HepG2 (cell line): Measurements from ENCODE around the gene COG5. TPM values are rescaled to one million over a fixed set of nuclear protein-coding genes. Genes with fewer than 3 reads are reported as not detected.

Source experiments
- ATAC-seq: fragments of 200-7000 bp; cut with Tn5 transposase; 3 replicates; pipeline ENCODE4 v1.9.1; 2020; ENCODE audit warnings: mild to moderate bottlenecking, moderate library complexity
- BruUV-seq: library from RNA; stranded (reverse); fragments of 400-500 nt; replicated peaks from 2 replicates; lab custom pipeline; 2021; lab: Mats Ljungman, UMichigan
- CTCF ChIA-PET: fragments of 300-600 bp; formaldehyde crosslinking; extraction: SDS; loops from one replicate; lab custom pipeline; 2021; ENCODE audit warnings: low total read pairs, inconsistent platforms, low intra/inter-chr PET ratio; lab: Yijun Ruan, JAX
- POLR2A ChIA-PET: fragments of 350-600 bp; sonication (Branson Sonifier 250); formaldehyde crosslinking; loops from one replicate; lab custom pipeline; 2020; ENCODE audit warnings: antibody characterized with exemption, inconsistent platforms; lab: Yijun Ruan, JAX
- DNase-seq: peaks from one replicate; pipeline ENCODE4 v3.0.0-alpha.2; 2015; ENCODE audit warnings: low spot score
- FAIRE-seq: peaks from 3 replicates; lab custom pipeline; 2011; peaks lifted over from hg19 to GRCh38; lab: Jason Lieb, UNC
- H2AFZ ChIP-seq: one replicate; pipeline ENCODE4 v1.6.1; 2011; ENCODE audit warnings: low read length, inconsistent platforms
- H3K27ac ChIP-seq: fragments of 300-600 bp; 3 replicates; pipeline ENCODE4 v1.8.0; 2011; ENCODE audit warnings: mixed run types, mild to moderate bottlenecking, mixed read lengths, low read length, inconsistent platforms; ENCODE audit not compliant: insufficient read depth; ENCODE audit errors: extremely low read length
- H3K27me3 ChIP-seq, 2 experiments: fragments of 200-600 bp in 1 of 2; 2 replicates in 1 of 2; 3 replicates in 1 of 2; pipeline versions ENCODE4 v1.6.0 to v1.8.0; 2011; ENCODE audit warnings: low read length in 2 of 2, mild to moderate bottlenecking in 2 of 2, moderate library complexity in 2 of 2, inconsistent platforms in 1 of 2; ENCODE audit not compliant: insufficient read depth in 2 of 2, control insufficient read depth in 1 of 2
- H3K36me3 ChIP-seq, 2 experiments: fragments of 200-600 bp in 1 of 2; replicated peaks in 1 of 2; 2 replicates in 1 of 2; 3 replicates in 1 of 2; pipeline versions ENCODE4 v1.5.1 to v1.8.0; 2011; ENCODE audit warnings: low read length in 2 of 2, inconsistent platforms in 1 of 2; ENCODE audit not compliant: insufficient read depth in 2 of 2, control insufficient read depth in 1 of 2
- H3K4me1 ChIP-seq: 2 replicates; pipeline ENCODE4 v1.5.1; 2012; ENCODE audit warnings: low read length, inconsistent platforms; ENCODE audit not compliant: insufficient read depth
- H3K4me2 ChIP-seq: 2 replicates; pipeline ENCODE4 v1.6.0; 2011; ENCODE audit warnings: low read depth, low read length, inconsistent platforms
- H3K4me3 ChIP-seq, 3 experiments: fragments of 200-600 bp in 1 of 3; sonication (generic), shearing (Covaris generic) in 1 of 3; replicated peaks in 1 of 3; 2 replicates each; pipeline ENCODE4 v1.5.1; 2011 to 2016; ENCODE audit warnings: low read length in 3 of 3, inconsistent platforms in 2 of 3, low read depth in 2 of 3, mild to moderate bottlenecking in 2 of 3, control low read depth in 1 of 3, mixed read lengths in 1 of 3; ENCODE audit not compliant: insufficient read depth in 1 of 3
- H3K79me2 ChIP-seq: one replicate; pipeline ENCODE4 v1.6.1; 2011; ENCODE audit warnings: low read length, inconsistent platforms; ENCODE audit not compliant: insufficient read depth
- H3K9ac ChIP-seq: 2 replicates; pipeline ENCODE4 v1.6.0; 2011; ENCODE audit warnings: mild to moderate bottlenecking, low read depth, low read length, inconsistent platforms; ENCODE audit not compliant: insufficient read depth
- H3K9me3 ChIP-seq: 2 replicates; pipeline ENCODE4 v1.5.1; 2012; ENCODE audit warnings: mild to moderate bottlenecking, low read length
- H4K20me1 ChIP-seq: 2 replicates; pipeline ENCODE4 v1.6.0; 2011; ENCODE audit warnings: inconsistent platforms, mild to moderate bottlenecking, low read length, moderate library complexity; ENCODE audit not compliant: insufficient read depth
- HNRNPK ChIP-seq: fragments of 200-400 bp; formaldehyde crosslinking; IDR thresholded peaks from 2 replicates; pipeline ENCODE4 v1.6.1; 2018; ENCODE audit warnings: low read length, low read depth, moderate library complexity, mild to moderate bottlenecking; ENCODE audit not compliant: poor library complexity, severe bottlenecking
- KMT2A ChIP-seq: sonication (generic); formaldehyde crosslinking; IDR thresholded peaks from 2 replicates; pipeline ENCODE4 v1.4.0; 2020; ENCODE audit warnings: missing genetic modification reagents
- MATR3 ChIP-seq: sonication (generic); formaldehyde crosslinking; IDR thresholded peaks from 2 replicates; pipeline ENCODE4 v1.4.0; 2020; ENCODE audit warnings: missing genetic modification reagents
- MIER2 ChIP-seq: IDR thresholded peaks from 2 replicates; pipeline ENCODE4 v1.6.1; 2016; ENCODE audit warnings: missing biosample characterization, missing genetic modification reagents
- MYNN ChIP-seq: sonication (generic); formaldehyde crosslinking; IDR thresholded peaks from 2 replicates; pipeline ENCODE4 v1.4.0; 2020; ENCODE audit warnings: mild to moderate bottlenecking, low read depth, missing genetic modification reagents
- NCOA2 ChIP-seq: sonication (generic); formaldehyde crosslinking; IDR thresholded peaks from 2 replicates; pipeline ENCODE4 v1.8.0; 2022; ENCODE audit warnings: inconsistent platforms
- ZFP36L2 ChIP-seq: sonication (generic); formaldehyde crosslinking; IDR thresholded peaks from 2 replicates; pipeline ENCODE4 v1.4.0; 2020; ENCODE audit warnings: missing genetic modification reagents
- ZIK1 ChIP-seq: sonication (generic); formaldehyde crosslinking; IDR thresholded peaks from 2 replicates; pipeline ENCODE4 v1.5.0; 2020; ENCODE audit warnings: mild to moderate bottlenecking, low read depth, missing genetic modification reagents, borderline replicate concordance
- ZNF816 ChIP-seq: sonication (generic); formaldehyde crosslinking; IDR thresholded peaks from 2 replicates; pipeline ENCODE4 v1.8.0; 2022; ENCODE audit warnings: missing genetic modification reagents, mild to moderate bottlenecking, borderline replicate concordance
- WGBS: methylation state at CpG from one replicate; pipeline ENCODE4 v1.1.6; 2017; ENCODE audit warnings: low lambda C conversion rate; 5-methylcytosine and 5-hydroxymethylcytosine counted together
- in situ Hi-C: cut with HindIII; loops from 2 replicates; pipeline ENCODE4 v1.10.0; 2017; ENCODE audit warnings: low pct_unique_long_range_greater_than_20kb; ENCODE audit not compliant: extremely low pct_ligation_motif_present
- intact Hi-C: fragments of 100-400 bp; cut with micrococcal nuclease; formaldehyde crosslinking; loops from one replicate; pipeline ENCODE4 v1.10.0; 2022; ENCODE audit not compliant: unreplicated experiment
- polyA plus RNA-seq, 8 experiments: library from polyadenylated mRNA; depleted of rRNA in 3 of 8; stranded (reverse) in 7 of 8; unstranded in 1 of 8; fragments of >200 nt; fragmentation: Illumina TruSeq in 4 of 8; extraction: Trizol in 4 of 8; gene quantifications; 2 replicates each; pipeline versions ENCODE4 v1.2.1 to v1.2.3, GENCODE V29; 2011 to 2016; ENCODE audit warnings: low read depth in 4 of 8, missing spikeins in 1 of 8, mixed read lengths in 1 of 8; ENCODE audit not compliant: insufficient read depth in 1 of 8
- total RNA-seq, 5 experiments: library from RNA; depleted of rRNA; stranded (reverse); fragments of >200 nt; fragmentation: Illumina TruSeq; extraction: Trizol; gene quantifications; 2 replicates each; pipeline ENCODE4 v1.2.3, GENCODE V29; 2016; ENCODE audit warnings: low read depth in 1 of 5
- TF ChIP-seq, protein P1 (sequence below): sonication (generic); formaldehyde crosslinking; IDR thresholded peaks from 2 replicates; pipeline ENCODE4 v1.8.1; 2023; ENCODE audit warnings: mild to moderate bottlenecking, missing genetic modification reagents, borderline replicate concordance
- TF ChIP-seq, protein P2 (sequence below): sonication (generic); formaldehyde crosslinking; IDR thresholded peaks from 2 replicates; pipeline ENCODE4 v1.5.1; 2020; ENCODE audit warnings: missing genetic modification reagents, mild to moderate bottlenecking, borderline replicate concordance
- TF ChIP-seq, protein P3 (sequence below), 2 experiments: sonication (generic) in 1 of 2; formaldehyde crosslinking in 1 of 2; IDR thresholded peaks; 2 replicates each; pipeline versions ENCODE4 v1.5.1 to v1.6.1; 2011 to 2020; ENCODE audit warnings: borderline replicate concordance in 1 of 2, low read depth in 1 of 2, low read length in 1 of 2, mild to moderate bottlenecking in 1 of 2, missing genetic modification reagents in 1 of 2, moderate library complexity in 1 of 2
- TF ChIP-seq, protein P4 (sequence below): sonication (generic); formaldehyde crosslinking; IDR thresholded peaks from 2 replicates; pipeline ENCODE4 v1.4.0; 2020; ENCODE audit warnings: mild to moderate bottlenecking, missing genetic modification reagents

Gene COG5
- total and polyA plus RNA-seq, 2 of the 13 experiments (the other 11 are each of a cell fraction or from before 2014, with no cell fraction given), result 20.4 to 31.3 TPM

DNA sequence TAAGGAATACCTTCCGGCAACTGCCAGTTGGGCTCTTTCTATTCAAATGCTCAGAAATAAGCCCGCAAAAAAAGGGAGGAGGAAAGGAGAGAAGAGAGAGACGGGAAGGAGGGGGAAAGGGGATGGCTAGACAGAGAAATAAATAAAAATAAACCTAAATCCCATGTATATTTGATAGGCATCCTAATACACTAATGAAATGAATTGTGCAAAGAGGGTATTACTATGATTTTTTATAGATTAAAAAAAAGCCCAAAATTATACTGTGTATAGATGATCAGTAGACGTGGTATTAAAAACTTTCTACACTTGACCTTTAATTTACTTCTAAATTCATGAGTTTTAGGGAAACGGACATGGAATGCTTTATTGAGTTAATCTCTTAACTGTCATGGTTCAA is 305.0 kb downstream of the COG5 start:
- TF ChIP-seq MATR3 (no peak), ZIK1 (CRISPR knock-in tag) (no peak), HNRNPK (peak; percentile 50)
- ChIA-PET CTCF (no interaction called here), POLR2A (no interaction called here)
- Histone ChIP-seq H3K79me2 (no peaks in the 10 kb centered on the region), H3K36me3 (0 out of 5 replicates have a peak, but pooled peaks cover 2 to 7% of the 10 kb centered on the region in 2 experiments), H3K27ac (no peak overlapping the region), H3K4me3 (no peak overlapping the region), H3K9ac (no peak overlapping the region), H4K20me1 (no peaks in the 10 kb centered on the region; the same call in 1 of the 2 replicates), H3K4me1 (no peaks in the 10 kb centered on the region), H2AFZ (no peak overlapping the region), H3K27me3 (no peaks in the 10 kb centered on the region), H3K9me3 (no peaks in the 10 kb centered on the region), H3K4me2 (no peak overlapping the region)
- no peak for DNase-seq
- intact Hi-C loops, result no loop called here
- in situ Hi-C loops, result no loop called here
- no peak for ATAC-seq
- 95% methylated on average over 5 of the region's 5 CpGs for WGBS
- no TSS peak for BruUV-seq
- FAIRE-seq, result no peak

DNA sequence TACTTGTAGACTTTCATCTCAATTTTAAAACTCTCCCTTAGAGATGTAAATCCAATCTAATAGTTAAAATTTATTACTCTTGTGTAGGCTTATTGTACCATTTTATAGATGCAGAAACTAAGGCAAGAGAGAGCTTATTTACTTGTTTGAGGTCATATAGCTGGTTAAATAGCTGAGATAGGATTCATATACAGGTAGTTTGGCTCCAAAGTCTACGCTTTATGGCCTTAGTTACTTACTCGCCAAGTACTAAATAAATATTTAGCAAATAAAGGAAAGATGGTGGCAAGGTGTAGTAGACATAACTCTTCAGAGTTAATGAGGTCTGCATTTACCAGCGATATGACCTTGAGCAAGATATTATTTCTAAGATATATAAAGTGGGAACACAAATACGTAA is 308.1 kb downstream of the COG5 start:
- BruUV-seq, result no TSS peak
- Histone ChIP-seq H4K20me1 (no peaks in the 10 kb centered on the region; the same call in 1 of the 2 replicates), H3K27ac (no peak overlapping the region), H3K9ac (no peak overlapping the region), H3K27me3 (no peaks in the 10 kb centered on the region), H3K36me3 (0 out of 5 replicates have a peak, but pooled peaks cover 0 to 1% of the 10 kb centered on the region in 2 experiments), H3K4me3 (no peak overlapping the region), H3K4me1 (peaks cover 9% of the 10 kb centered on the region; the same call in 1 of the 2 replicates), H2AFZ (no peak overlapping the region), H3K4me2 (no peak overlapping the region), H3K9me3 (no peaks in the 10 kb centered on the region), H3K79me2 (no peaks in the 10 kb centered on the region)
- ChIA-PET POLR2A (no interaction called here), CTCF (no interaction called here)
- in situ Hi-C loops, result no loop called here
- DNase-seq, result no peak
- FAIRE-seq, result no peak
- WGBS, result 93% methylated on average over 4 of the region's 4 CpGs
- ATAC-seq, result no peak
- intact Hi-C loops, result no loop called here
- TF ChIP-seq, protein P1, sequence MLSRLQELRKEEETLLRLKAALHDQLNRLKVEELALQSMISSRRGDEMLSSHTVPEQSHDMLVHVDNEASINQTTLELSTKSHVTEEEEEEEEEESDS (CRISPR knock-in tag), result no peak
- TF ChIP-seq MIER2 (CRISPR knock-in tag) (no peak), KMT2A (CRISPR knock-in tag) (no peak), ZNF816 (CRISPR knock-in tag) (no peak), NCOA2 (CRISPR knock-in tag) (no peak), MYNN (CRISPR knock-in tag) (no peak), ZFP36L2 (CRISPR knock-in tag) (no peak)
- TF ChIP-seq, protein P2, sequence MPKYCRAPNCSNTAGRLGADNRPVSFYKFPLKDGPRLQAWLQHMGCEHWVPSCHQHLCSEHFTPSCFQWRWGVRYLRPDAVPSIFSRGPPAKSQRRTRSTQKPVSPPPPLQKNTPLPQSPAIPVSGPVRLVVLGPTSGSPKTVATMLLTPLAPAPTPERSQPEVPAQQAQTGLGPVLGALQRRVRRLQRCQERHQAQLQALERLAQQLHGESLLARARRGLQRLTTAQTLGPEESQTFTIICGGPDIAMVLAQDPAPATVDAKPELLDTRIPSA, result no peak
- TF ChIP-seq, protein P3, sequence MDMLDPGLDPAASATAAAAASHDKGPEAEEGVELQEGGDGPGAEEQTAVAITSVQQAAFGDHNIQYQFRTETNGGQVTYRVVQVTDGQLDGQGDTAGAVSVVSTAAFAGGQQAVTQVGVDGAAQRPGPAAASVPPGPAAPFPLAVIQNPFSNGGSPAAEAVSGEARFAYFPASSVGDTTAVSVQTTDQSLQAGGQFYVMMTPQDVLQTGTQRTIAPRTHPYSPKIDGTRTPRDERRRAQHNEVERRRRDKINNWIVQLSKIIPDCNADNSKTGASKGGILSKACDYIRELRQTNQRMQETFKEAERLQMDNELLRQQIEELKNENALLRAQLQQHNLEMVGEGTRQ (IDR thresholded peaks at IDR 0.05; ENCODE audit: low read depth, low read length), result no peak
- TF ChIP-seq, protein P3 (CRISPR knock-in tag; IDR thresholded peaks at IDR 0.05; ENCODE audit: borderline replicate concordance), result no peak
- TF ChIP-seq, protein P4, sequence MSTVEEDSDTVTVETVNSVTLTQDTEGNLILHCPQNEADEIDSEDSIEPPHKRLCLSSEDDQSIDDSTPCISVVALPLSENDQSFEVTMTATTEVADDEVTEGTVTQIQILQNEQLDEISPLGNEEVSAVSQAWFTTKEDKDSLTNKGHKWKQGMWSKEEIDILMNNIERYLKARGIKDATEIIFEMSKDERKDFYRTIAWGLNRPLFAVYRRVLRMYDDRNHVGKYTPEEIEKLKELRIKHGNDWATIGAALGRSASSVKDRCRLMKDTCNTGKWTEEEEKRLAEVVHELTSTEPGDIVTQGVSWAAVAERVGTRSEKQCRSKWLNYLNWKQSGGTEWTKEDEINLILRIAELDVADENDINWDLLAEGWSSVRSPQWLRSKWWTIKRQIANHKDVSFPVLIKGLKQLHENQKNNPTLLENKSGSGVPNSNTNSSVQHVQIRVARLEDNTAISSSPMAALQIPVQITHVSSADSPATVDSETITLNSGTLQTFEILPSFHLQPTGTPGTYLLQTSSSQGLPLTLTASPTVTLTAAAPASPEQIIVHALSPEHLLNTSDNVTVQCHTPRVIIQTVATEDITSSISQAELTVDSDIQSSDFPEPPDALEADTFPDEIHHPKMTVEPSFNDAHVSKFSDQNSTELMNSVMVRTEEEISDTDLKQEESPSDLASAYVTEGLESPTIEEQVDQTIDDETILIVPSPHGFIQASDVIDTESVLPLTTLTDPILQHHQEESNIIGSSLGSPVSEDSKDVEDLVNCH (CRISPR knock-in tag), result no peak
